GM18519 (cell line): ENCODE results near the gene ACADS.

Experiments used
- ATAC-seq: cut with Tn5 transposase; IDR thresholded peaks from one replicate; pipeline ENCODE4 v1.9.1; 2021; ENCODE audit warnings: mild to moderate bottlenecking, moderate library complexity; ENCODE audit not compliant: unreplicated experiment, low FRiP score

ACADS gene

DNA sequence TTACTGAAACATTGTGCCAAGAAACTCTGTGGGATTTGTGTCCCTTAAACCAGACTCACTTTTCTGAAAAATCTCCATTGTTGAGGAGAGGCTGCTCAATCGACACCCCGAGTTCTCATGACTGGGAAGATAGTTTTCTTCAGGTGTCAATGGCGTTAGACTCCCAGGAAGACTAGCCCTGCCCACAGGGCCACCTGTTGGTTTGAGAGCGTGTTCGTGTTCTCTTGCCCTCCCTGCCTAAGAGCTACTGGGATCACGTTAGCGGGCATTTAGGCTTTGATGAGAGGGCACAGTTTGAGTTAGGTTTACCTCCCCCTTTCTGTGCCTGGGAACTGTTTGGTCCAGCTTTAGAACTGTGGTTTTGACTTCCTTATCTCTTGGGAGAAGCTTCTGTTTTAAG, 26.1 kb upstream of the ACADS start:
- ATAC-seq: no peak

DNA sequence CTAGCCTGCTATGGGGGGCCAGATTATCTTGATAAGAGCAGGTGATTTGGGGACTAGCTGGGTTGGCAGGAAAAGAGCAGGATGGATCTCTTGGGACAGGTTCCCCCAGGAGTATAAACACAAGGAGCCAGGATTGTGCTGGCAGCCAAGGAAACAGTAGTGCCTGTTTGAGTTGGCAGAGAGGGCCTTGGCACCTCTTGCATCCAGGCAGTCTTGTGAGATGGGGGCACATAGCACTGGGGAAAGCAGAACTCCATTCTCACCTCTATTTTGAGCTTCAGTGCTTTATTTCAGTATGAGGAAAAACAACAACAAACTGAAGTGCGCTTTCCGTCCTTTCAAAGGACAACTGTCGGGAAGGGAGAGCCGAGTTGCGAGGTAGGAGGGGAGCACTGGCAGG, 24.7 kb upstream of the ACADS start:
- ATAC-seq: no peak

DNA sequence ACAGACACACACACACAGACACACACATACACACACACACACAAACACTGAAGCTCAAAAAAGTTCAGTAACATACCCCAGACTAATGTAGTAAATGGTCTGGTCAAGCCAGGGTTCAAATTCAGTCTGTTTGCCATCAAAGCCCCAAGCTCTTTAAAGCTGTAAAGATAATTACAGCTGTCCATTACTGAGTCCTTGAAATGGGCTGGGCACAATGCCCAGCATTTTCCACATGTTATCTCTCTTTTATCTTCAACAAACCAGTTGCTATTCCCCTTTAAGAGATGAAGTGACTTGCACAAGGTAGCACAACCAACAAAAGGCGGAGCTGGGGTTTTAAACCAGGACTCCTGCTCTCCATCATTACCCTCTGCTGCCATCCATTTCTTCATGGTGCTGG, 23.0 kb upstream of the ACADS start:
- no peak for ATAC-seq

DNA sequence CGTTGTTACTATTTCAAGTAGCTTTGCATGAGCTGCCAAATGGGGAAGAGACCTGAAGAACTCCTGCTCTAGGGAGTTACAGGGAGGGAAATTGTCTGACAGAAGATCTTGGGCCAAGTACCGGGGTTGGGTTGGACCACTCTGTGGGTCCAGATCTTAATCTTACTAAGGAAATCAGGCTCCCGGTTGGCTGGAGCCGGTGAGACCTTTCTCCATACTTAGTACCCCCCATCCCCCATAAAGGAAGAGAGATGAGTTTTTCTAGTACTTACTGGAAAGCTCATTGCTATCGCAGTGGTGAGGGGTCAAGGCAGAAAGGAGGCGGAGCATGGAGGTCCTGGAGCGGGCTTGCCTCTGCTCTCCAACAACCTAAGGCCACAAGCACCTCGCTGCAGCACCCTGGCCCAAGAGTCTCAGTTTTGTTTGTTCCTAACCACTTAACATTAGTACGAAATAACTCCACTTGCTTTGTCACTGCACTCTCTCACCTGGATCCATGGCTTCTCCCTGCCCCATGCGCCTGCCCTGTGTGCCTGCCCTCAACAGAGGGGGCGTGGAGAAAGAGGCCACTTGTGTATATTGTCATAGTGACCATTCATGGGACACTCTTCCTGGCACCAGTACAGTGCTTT, 22.2 kb upstream of the ACADS start:
- no peak for ATAC-seq

DNA sequence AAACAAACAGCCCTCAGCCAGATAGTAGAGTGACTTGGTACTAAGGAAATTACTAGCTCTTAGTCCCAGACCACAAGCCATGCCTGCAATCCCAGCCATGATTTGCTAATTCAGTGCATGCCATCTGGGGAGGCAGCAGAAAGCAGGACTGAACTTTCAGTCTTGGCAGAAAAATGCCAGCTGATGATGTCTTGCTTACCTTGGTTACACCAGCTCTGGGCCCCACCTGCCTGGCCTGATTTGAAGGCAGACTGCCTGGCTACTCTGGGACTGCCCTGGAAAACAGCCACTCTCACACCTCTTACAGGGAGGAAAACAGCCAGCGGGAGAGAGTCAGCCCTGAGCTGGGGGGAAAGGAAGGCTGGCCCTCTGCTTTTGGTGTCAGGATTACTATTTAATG, 20.0 kb upstream of the ACADS start:
- no peak for ATAC-seq

DNA sequence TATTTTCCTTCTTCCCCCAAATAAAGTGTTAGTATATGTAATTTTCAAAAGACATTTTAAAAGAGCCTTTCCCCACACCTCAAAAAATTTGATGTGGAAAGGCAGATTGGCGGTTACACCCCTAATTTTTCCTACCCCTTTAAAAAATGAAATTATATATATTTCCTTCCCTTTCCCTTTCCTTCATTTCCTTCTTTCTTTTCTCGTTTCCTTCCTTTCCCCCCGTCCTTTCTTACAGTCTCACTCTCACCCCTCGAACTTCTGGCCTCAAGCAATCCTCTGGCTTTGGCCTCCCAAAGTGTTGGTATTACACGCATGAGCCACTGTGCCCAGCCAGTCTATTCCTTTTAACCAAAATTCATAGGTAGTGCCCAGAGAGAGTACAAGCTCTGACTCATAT, 19.6 kb upstream of the ACADS start:
- no peak for ATAC-seq

DNA sequence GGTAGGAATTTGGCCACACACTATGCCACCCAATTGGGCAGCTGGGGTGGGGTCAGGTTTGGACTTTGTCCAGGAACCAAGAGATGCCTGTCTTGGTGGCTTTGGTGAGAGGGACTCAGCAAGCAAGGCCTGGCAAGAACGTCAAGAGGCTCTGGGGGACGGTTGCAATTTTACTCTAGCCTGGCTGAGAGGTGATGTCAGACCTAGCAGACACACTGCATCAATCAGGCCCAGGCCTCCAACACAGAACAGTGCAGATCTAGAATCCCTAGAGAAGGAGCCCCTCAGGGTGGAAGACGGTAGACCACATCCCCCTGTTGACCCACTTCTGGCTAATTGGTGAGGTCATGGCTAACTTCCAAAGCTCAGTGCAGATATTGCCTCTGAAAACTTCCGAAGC, 17.0 kb upstream of the ACADS start:
- no peak for ATAC-seq

DNA sequence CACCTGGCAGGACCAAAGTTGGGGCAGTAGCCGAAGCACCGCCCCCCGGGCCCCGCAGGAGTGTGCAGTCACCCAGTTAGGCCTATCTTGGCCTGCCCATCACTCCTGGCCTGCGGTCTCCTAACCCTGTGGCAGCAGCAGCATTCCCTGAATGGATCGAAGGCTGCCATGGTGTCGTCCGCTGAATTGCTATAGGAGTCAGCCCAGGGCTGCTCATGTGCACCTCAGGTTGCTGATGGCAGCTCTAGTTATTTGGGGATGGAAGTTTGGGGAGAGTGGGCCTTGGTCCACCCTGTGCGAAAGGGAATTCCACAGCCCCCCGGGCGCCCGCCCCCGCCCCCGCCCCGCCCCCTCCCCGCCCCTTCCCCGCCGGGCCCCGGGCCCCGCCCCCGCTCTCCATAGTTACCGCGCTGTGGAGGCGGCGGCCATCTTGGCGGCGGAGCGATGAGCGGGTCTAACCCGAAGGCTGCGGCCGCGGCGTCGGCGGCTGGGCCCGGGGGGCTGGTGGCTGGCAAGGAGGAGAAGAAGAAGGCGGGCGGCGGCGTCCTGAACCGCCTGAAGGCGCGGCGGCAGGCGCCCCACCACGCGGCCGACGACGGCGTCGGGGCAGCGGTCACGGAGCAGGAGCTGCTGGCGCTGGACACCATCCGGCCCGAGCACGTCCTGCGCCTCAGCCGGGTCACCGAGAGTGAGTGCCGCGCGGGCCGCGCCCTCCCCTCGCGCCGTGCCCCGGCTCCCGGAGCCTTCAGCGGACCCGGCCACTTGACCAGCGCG, 15.4 kb upstream of the ACADS start, which contains the start of gene UNC119B:
TSS of gene UNC119B (plus strand) at position 428 of the 774 bp plus-strand sequence. CDS start at position 445, 17 bp downstream.
- ATAC-seq: no peak

DNA sequence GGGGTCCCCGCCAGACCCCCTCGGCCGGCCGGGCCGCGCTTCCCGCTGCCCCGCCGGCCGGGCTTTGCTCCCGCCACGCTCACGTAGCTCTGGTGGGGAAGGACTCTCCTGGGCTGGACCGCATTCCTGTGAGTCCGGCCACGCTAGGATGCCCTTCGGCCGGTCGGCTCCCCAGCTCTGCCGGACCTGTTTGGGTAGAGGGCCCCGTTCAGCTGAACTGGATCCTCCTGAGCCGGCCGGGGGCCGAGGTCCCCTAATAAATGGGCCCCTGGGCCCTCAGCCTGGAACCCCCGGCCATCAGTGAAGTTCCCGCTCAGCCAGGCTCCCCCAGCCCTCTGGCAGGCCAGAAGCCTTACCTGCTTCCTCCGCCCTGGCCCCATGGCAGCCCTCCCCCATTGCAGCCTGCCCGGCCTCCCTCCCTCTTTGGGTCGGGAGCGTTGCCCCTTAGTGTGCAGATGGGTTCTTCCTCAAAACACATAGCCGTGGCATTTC, 14.8 kb upstream of the ACADS start:
- ATAC-seq: no peak

DNA sequence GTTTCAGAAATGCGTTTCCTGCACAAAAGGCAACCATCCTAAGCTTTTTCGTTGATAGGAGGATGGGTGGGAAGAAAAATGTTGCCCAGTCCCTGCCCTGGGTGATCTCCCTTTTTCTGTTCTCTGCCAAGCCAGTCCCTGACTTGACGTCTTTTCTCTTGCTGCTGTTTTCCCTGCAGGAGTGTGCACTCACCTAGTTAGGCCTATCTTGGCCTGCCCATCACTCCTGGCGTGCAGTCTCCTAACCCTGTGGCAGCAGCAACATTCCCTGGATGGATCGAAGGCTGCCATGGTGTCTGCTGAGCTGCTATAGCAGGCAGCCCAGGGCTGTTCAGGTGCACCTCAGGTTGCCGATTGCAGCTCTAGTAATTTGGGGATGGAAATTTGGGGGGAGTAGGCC, 14.2 kb upstream of the ACADS start:
- no peak for ATAC-seq

DNA sequence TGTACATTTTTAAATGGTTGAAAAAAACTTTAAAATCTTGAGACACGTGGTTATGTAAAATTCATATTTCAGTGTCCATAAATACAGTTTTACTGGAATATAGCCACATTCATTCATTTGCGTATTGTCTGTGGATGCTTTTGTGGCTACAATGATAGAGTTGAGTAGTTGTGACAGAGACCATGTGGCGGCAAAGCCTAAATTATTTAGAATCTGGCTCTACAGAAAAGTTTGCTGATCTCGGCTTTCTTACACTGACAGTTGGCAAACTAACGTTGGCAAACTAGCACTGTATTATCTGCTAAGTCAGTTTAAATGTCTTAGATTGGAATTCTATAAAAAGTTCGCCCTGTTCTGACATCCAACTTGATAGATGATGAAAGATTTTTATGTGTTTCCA, 13.0 kb upstream of the ACADS start:
- no peak for ATAC-seq

DNA sequence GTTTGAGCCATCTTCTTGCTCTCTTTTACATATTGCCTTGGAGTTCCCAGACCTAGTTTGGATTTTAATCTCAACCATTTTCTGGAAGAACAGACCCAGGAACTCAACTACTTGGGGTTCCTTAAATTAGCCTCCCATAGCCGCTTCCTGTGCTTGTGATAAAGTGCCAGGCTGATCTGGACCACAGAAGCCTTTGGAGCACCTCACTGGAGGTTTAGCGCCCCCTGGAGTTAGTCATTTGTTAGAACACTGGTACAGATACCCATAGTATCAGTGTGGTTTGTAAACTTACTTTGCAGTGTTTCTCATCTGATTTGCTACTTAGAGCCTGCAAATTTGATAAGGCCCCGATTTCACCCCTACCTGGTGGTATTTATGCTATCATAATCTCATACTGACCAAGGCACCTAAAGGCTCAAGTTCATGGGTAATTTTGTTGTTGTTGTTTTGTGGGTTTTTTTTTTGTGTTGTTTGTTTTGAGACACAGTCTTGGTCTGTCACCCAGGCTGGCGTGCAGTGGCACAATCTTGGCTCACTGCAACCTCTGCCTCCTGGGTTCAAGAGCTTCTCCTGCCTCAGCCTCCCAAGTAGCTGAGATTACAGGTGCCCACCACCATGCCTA, 11.7 kb upstream of the ACADS start:
- no peak for ATAC-seq

DNA sequence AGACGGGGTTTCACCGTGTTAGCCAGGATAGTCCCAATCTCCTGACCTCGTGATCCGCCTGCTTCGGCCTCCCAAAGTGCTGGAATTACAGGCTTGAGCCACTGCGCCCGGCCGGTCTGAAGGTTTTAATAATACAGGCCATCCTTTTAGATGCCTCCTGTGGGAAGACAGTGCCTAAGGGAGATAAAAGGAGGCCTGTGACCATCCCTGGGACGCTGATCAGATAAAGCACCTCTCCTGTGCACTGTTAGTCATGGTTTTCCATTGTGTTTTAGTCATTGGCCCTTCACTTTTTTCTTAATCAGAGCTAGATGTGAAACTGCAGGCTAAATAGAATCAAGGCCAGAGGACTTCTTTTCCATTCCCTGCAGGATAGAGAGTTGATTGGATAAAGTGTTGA, 7.6 kb upstream of the ACADS start:
- ATAC-seq: no peak

DNA sequence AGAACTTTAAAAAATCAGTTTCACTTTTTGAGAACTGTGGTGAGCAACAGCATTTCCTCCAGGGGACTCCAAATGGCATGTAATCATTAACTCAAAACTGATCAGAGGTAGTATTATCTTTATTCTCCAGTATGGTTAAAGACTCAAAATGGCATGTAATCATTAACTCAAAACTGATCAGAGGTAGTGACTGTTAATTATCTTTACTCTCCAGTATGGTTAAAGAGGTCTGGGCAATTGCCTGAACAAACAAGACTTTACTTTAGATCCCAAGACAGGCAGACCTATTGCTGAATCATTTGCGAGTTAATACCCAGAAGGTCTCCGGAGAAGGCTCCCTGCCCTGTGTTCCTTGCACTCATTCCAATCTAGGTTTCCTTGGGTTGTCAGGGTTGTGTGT, 6.6 kb upstream of the ACADS start:
- ATAC-seq: no peak

DNA sequence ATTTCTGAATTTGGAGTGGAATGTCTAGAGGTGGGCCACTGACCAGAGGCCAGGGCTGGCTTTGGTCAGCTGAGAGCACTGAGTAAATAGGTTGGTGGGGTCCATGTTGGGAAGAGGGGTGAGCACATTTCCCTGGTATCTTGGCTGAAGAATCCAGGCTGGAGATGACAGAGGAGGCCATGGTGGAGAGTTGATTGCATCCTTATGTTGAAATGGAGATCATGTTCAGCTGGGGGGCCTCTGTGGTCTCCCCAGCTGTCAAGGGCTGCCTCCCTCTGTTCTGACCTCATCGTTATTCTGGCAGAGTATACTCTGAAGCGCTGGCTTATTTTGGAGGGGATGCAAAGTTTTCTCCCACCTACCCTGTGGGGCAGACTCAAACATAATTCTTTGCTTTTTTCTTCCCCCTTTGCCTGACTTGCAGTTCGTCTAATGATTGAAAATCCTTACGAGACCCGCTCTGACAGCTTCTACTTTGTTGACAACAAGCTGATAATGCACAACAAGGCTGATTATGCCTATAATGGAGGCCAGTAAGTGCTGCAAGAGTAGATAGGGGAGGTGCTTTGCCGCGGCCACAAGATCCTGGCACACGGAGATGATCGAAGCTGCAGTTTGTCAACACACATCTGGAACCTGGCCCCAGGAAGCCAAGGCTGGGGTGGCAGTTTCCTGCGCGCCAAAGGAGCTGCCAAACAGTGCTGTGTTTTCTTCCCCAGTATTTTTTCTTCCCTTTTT, 6.0 kb upstream of the ACADS start:
- ATAC-seq: no peak

DNA sequence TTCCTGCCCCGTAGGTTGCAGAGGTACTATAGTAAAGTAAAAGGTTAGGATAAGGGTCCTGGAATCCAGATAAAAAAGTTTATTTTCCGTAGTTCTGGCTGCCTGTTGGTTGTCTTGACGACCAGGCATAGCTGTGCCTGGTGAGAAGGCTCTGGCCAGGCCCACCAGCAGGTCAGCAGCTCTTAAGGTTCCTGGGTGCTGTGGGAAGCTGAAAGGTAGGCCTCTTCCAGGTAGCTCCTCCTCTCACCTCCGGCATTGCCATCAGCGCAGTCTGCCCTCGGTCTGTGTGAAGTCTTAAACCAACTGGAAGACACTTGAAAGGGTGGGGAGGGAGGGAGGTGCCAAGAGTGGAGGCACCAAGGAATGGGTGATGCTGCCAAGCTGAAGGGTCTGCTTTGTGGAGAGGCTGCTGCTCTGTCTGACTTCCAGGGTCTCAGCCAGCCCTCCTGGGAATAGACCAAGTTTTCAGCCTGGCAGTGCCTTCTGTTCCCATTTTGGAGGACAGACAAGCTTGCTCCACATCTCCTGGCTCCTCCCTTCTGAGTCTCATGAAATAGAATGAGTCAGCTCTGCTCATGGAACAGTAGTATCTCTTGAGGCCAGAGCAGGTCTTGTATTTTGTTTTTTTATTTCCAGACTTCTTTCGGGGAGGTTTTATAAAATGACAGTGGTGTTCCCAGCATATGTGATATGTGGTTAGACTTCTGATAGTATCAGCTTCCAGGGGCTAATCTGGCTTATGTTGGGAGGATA, 5.2 kb upstream of the ACADS start:
- ATAC-seq: no peak

DNA sequence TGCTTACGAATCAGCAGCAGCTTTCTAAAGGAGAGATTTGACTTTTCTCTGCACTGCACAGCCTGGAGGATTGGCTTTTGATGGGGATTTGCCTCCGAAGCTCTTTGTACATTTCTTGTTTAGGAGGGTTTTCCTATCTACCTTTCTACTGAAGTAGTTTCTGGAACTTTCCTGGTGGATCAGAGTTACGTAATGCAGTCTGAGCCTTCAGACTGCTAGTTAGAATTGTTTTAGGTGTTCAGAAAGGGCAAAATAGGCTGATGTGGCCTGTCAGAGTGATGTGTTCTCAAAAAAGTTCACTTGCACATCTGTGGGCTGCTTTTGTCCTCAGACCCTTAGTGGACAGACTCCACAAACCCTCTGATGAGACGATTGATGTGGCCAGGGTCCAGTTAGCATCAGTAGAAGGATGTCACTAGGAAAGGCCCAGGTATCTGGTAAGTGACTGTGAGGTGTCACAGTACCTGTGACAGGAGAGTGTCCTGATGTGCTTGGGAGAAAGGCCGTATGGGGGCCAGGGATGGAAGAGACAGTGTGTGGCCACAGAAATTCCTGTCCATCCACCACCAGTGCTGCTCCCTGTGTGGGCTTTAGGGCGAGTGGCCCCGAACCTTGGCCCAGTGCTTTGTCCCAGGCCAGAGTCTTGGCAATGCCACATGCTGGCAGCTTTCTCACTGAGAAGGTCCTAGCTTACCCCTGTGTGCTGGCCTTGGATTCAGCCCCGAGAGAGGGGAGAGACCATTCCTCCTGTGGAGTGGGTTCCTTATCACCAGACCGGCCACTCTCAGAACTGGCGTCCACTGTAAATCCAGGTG, 4.4 kb upstream of the ACADS start:
- ATAC-seq: no peak

DNA sequence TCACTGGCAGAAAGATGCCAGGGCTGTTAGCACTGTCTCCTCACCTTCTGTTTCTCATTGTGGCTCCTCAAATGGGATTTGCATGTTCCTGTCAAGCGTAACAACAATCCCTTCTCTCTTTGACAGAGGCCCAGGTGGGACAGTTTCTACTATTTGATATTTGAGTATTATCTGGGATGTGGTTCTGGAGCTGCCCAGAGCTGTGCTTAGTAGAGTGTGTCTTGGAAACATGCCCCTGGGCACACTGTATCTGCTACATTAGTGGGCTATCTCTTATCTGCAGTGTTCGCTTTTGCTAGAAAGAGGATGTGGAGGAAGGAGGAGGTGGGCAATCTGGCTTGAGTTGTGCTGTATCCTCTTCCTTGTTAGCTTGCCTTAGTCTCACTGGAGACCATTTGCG, 3.8 kb upstream of the ACADS start:
- ATAC-seq: no peak

DNA sequence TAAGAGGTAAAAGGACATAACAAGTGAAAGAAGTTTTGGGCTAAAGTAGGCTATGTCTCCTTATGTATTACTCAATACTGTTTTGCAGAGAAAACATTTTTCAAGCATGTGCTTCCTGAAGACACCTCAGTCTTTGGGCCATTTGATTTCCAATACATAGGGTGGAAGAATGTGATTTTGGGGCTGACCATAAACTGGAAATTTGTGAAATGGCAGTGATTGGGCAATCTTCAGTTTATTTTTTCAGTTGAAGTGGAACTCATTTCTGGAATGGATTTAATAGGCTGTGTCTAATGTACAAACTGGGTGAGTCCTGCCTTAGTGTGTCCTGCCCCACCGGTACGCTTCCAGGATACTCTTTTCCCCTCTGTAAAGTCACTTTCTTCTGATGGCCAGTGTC, 2.8 kb upstream of the ACADS start:
- no peak for ATAC-seq

DNA sequence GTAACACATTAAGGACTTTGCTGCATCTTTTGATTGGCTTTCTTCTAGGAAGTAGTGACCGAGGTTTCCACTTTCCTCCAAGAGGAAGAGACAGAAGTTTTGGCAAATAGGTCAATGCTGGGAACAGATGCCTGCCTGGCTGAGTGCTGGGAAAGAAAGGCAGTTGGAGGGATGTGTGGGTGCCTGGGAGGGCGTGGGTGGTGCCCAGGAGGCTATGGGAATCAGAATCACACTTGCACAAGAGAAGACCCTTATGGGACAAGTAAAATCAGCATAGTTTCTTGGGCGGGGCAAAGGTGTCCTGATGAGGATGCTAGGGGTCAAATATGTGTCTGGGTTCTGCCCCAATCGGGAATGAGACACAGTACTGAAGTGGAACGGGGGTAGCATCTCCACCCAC, 906 bp upstream of the ACADS start:
- no peak for ATAC-seq
